NCI-H2081 treated with DMSO at 0.1 percent for 48 hours (cell line): ENCODE data around the gene PROZ.

ENCODE experiments used
- DNase-seq: peaks from one replicate; lab custom pipeline; 2025; lab: John Stamatoyannopoulos, UW

PROZ gene

DNA sequence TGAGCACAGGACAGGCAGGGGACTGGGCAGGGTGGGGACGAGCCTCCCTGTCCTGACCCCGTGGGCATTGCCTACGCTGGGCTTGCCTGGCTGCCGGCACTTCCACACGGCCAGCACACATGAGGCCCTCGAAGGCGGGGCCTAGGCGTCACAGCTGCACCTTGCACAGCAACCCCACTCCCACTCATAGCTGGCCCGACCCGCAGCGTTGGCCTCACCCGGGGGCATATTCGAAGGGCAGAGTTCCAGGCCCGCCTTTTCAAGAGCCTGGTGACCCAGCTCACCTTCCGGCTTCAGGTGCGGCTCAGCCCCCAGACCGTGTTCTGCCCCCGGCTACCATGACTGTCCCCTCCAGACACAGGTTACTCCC lies 16.9 kb upstream of the PROZ start:
- DNase-seq = no peak

DNA sequence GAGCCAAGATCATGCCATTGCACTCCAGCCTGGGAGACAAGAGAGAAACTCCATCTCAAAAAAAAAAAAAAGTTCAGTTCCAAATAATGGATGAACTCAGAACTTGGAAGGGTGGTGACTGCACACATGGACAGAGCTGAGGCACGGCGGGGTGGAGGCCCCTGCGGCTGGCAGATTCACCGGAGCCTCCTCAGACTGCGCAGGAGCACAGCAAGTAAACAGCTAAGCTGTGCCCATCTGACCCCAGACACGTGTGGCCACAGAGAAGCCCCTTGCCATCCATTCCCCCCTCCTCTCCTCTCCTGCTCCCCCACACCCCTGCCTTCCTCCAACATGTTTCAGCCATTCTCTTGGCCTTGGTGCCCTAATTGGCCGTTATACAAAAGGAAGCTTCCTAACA lies 15.6 kb upstream of the PROZ start:
- DNase-seq = no peak

DNA sequence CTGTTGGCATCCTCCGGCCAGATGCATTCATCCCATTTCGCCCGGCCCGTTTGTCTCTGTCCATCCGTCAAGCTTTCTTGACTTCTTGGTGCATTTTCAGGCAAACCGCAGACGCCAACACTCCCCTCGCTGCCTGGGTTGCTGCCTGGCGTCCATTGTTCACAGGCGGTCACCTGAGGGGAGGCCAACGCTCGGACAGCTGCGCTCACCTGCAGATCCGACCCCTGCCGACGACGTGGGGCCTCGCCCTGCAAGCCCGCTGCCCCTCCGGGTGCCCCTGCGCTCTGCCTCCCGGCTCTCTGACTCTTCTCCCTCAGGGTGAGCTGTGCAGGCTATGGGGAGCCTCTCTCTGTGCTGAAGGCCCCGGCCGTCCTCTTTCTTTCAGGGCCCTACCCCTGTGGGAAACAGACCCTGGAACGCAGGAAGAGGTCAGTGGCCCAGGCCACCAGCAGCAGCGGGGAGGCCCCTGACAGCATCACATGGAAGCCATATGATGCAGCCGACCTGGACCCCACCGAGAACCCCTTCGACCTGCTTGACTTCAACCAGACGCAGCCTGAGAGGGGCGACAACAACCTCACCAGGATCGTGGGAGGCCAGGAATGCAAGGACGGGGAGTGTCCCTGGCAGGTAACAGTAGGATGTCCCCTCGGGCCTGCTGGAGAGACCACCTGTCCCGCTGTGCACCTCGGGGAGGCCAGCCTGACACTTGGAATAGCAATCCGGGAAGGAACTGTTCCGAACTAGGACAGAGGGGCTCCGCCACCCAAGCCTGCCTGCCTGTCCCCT lies 14.8 kb upstream of the PROZ start:
- no peak for DNase-seq

DNA sequence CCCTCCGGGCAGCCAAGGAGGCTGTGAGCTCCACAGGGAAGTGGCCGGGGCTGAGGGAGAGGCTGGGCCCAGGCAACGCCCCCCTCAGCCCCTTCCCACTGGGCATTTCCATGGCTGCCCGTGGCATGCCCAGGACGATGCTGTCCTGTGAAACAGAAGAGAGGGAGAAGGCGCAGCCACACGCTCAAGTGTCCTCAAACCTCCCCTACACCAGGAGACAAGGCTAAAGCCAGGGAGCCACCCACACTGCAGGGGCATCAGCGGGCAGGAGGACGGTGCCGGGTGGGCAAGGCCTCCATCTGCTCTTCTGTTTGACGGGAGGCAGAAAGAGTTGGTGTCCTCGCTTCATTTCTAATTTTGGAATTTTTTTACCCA lies 14.2 kb upstream of the PROZ start:
- no peak for DNase-seq

DNA sequence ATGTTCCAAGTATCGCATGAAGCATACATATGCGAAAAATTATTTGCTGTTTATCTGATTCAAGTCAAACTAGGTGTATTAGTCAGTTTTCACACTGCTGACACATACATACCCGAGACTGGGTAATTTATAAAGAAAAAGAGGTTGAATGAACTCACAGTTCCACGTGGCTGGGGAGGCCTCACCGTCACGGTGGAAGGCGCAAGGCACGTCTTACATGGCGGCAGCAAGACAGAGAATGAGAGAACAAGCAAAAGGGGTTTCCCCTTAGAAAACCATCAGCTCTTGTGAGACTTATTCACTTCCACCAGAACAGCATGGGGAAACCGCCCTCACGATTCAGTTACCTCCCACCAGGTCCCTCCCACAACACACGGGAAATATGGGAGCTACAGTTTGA lies 13.0 kb upstream of the PROZ start:
- DNase-seq = no peak

DNA sequence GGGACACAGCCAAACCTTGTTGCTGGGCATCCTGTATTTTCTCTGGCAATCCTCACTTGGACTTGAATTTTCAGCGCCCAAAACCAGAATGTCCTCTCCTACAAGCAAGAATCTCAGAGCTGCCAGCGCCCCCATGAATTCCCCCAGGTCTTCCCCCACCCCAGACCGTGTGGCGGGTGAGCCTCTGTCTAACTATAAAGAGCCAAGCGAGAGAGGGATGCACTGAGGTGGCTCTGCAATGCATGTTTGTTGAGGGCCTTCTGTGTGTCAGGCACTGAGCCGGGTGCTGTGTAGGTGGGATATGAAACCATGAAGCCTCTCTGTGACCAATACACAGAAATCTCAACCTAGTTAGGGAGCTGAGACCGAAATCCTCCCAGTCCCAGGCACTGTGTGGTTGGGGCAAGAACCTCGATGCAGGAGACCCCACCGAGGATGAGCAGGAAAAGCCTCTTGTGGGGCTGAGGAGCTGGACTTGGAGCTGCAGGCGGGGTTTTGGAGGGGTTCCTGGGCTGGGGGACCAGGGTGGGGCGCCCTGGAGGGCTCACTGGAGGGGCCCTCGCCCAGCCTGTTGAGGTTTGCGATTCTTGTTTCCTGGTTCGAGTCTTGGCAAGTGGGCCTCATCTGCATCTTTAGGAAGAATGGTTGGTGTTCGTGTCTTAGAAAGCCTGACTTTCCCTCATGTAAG lies 12.4 kb upstream of the PROZ start:
- no peak for DNase-seq

DNA sequence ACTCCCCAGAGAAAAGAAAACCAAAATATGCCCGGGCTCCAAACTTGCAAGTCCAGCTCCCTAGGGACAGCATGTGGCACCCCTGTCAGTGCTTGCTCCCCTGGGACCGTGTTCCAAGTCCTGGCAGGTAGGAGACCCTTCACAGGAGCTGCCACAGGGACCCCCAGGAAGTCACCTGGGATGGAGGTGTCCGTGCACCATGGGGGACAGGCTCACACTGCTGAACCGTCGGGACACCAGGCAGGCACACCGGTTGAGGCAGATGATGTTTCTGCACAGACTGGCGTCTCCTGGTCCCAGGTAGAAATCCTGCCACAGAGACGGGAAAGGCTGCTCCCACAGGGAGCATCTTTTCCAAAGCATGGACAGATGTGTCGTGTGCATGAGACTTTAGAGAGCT lies 11.7 kb upstream of the PROZ start:
- DNase-seq = no peak

DNA sequence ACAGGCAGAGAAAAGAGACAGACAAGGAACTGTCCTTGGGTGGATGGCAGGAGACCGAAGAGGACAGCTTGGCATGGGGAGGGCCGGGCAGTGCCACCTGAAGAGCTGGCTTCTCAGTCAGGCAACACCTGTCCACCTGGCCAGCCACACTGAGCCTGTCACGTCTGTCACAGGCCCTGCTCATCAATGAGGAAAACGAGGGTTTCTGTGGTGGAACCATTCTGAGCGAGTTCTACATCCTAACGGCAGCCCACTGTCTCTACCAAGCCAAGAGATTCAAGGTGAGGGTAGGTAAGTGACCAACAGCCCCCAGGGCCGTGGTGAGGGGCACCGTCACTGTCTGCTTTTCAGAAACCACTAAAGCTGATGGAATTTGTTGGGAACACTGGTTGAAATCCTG lies 11.2 kb upstream of the PROZ start:
- DNase-seq = no peak

DNA sequence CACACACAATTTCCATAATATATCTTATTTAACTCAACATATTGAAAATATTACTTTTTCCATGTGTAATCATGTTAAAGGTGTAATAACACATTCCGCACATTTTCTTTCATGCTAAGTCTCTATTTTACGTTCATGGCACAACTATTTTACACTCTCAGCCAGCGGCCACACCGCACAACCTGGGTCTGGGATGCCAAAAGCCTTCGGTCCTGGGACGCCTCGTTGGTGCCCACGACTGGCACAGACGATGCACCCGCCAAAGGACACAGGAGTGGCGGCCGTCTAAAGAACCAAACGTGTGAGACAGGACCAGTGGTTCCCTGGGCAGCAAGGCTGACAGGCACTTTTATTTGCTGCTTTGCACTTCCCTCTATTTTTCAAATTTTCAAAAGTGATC lies 10.0 kb upstream of the PROZ start:
- no peak for DNase-seq

DNA sequence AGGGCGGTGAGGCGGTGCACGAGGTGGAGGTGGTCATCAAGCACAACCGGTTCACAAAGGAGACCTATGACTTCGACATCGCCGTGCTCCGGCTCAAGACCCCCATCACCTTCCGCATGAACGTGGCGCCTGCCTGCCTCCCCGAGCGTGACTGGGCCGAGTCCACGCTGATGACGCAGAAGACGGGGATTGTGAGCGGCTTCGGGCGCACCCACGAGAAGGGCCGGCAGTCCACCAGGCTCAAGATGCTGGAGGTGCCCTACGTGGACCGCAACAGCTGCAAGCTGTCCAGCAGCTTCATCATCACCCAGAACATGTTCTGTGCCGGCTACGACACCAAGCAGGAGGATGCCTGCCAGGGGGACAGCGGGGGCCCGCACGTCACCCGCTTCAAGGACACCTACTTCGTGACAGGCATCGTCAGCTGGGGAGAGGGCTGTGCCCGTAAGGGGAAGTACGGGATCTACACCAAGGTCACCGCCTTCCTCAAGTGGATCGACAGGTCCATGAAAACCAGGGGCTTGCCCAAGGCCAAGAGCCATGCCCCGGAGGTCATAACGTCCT lies 9.4 kb upstream of the PROZ start:
- DNase-seq = no peak

DNA sequence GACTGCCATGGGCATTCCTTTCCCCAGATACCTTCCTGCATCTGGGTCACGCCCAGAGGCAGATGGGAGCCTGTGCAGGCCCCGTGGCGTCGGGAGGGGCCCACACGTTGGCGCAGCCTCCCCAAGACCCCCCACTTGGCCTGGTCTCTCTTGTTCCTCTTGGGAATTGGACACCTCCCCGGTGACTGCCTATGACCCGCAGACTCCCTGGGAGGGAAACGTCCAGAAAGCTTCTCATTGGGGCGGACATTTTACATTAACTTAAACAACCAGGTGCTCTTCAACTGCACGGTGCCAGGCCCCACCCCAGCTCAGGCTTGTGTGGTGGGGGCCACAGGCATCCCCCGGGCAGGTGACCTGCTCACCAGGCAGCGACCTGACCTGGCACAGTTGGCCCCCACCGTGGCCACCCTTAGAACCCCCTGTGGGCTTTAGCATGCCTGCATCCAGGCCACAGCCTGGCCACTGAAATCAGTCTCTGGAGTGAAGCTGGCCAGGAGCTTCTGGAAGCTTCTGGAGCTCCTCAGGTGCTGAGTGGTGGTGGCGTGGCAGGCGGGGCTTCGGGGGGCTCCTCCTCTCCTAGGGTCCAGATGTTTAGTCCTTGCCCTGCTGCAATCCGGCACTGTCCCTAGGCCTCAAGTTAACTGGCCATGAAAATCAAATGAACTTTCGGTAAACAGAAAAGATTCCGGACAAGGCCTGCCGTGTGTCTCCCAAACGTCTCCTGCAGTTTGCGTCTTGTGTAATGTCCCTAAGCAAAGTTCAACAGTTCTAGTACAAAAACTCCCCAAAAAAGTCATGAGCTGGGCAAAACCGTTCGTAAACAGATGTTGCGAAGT lies 8.5 kb upstream of the PROZ start:
- no peak for DNase-seq

DNA sequence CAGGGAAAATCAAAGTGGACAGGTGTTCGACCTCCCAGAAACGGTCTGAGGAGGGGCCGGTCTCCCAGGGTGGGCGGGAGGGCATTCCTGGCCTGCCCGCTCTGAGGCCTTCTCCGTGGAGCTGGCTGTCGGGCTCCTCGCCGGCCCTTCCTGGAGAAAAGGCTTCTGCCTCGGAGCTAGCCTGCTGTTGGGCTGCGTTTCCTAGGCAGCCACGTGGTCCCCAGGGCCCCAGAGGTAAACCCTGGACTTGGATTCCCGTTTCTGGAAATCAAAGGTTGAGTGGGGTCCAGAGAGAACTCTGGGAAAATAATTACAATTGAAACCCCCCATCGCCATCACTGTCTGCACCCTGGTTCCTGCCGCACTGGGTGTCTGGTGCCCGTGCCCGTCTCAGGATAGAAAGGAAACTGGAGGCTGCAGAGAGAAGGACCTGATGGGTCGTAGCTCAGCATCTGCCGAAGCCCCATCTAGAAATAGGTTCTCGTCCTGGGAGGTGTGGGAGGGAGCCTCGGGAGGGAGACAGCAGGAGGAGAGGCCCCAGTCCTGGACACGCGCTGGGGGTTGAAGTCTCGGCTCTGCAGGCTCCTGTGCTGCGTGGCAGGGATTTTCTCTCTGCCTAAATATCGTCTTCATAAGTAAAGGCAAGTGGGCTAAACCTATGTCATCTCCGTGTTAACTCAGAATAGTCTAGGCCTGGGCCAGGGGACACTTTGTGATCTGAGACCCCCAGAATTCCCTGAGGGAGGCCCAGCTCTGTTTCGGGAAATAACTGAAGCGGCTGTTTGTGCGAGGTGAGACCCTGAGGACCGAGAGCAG lies 7.7 kb upstream of the PROZ start:
- no peak for DNase-seq

DNA sequence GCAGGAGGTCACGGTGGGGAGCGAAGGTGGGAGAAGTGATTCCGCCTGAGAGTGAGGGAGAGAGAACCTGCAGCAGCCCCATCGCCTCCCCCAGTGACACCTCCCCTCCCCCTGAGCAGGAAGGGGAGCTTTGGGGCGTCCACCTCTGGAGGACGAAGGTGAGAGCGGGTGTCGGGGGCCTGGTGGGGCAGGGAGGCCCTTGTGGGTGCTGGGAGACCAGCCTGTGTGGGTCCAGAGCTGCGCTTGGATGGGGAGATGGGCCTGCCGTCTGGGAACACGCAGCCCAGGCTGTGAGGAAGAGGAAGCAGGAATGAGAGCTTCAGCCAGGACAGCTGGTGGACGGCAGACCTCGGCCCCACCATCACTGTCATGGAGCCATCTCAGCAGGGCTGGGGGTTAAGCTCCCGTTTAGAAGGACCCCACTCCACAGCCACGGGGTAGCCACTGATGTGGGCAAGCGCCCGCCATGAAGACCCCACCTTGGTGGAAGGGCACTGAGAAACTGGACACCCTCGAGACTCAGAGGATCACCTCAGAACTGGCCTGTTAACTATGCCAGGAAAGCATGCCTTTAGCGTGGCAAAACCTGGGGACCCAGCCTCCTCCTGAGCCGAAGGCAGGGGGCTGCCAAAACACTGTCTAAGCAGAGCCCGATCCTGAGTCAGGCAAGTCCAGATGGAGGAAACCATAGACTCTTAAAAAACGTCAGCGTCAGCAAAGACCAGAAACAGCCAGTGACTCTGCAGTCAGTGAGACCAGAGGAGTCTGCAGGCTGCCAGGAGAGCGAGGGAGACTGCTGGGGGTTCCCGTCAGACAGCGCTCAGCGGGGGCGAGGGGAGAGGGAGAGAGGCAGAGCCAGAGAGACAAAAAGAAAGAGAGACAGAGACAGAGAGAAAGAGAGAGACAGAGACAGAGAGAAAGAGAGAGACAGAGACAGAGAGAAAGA lies 6.4 kb upstream of the PROZ start:
- DNase-seq = no peak

DNA sequence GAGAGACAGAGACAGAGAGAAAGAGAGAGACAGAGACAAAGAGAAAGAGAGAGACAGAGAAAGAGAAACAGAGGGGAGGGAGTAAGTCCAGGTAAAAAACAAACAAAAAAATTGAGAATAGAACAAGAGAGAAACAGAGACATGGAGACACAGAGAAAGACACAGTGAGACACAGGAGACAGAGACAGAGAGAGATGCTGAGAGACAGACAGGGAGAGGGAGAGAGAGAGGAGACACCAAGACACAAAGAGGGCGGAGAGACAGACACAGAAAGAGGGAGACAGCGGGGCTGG lies 5.8 kb upstream of the PROZ start:
- DNase-seq = no peak

DNA sequence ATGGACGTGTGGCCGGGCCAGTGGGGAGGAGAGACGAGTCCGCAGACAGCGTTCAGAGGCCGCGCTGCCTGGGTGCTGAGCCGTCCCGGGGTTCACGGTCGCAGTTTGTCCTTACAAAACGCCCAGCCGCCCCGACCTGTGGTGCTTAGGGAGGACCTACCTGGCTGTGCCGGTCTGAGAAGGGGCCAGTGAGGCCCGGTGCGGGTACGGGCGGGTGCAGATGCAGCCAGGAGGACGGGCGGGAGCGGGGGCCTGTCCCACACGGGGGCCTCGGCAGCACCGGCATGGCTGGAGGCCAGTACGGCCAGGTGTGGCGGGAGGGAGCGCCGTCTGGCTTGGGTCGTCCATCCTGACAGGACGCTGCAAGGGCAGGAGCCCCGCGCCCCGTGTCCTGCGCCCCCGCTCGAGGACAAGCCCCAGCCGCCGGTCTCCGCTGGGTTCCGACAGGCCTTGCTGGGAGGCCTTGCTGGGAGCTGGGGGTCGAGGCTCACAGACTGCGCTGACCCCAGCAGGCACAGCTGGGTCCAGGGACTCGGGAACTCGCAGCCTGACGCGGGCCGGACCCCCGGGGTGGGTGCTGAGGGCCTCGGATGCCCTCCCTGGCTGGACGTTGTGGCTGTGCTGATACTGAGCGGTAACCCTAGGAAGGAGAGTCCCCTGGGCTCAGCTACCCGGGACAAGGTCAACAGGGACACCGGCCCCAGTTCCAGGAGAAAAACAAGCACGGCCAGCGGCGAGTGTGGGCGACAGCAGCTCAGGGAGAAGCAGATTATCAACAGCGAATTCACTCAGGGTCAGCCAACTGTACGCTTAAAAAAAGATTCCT lies 5.3 kb upstream of the PROZ start:
- no peak for DNase-seq

DNA sequence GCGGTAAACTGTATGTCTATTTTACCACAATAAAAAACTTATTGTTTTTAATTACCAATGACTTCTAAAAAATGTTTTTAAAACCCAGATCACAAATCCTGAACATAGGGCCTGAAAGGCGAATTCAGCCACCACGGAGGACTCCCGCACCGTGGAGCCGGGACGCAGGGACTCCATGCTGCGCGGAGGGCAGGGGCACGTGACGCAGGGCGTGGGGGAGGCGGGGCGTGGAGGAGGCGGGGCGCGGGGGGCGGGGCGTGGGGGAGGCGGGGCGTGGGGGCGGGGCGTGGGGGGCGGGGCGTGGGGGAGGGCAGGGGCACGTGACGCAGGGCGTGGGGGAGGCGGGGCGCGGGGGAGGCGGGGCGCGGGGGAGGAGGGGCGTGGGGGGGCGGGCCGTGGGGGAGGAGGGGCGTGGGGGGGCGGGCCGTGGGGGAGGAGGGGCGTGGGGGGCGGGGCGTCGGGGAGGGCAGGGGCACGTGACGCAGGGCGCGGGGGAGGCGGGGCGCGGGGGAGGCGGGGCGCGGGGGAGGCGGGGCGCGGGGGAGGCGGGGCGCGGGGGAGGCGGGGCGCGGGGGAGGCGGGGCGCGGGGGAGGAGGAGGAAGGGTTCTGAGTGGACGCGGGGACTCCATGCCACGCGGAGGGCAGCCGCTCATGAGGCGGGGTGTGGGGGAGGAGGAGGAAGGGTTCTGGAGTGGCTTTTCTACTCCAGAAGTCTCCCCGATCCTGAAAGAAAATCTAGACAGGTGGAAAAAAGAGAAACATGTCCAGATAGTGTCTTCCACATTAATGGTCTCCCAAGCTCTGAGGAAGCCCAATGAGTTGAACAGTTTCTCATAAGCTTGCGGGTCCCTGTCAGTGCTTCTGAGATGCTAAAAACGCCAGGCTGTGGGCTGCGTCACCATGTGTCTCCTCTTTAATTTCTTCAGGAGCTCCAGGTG lies 4.4 kb upstream of the PROZ start:
- DNase-seq = no peak

DNA sequence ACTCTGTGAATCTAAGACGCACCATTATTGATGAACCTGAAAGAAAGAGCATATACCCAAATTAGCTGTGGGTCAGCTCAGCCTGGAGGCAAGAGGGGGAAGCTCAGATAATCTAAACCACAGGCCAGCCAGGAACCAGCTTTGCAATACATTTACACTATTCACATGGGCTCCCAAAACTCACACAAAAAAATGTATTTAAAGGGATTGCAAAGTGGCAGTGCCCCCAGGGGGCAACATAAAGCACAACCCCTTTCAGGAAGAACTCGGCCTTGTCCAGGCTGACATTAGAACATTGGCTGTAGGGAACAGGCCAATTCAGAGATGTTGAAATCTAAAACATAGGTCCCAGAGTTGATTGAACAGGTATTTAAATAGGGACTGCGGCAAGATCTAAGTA lies 3.2 kb upstream of the PROZ start:
- no peak for DNase-seq

DNA sequence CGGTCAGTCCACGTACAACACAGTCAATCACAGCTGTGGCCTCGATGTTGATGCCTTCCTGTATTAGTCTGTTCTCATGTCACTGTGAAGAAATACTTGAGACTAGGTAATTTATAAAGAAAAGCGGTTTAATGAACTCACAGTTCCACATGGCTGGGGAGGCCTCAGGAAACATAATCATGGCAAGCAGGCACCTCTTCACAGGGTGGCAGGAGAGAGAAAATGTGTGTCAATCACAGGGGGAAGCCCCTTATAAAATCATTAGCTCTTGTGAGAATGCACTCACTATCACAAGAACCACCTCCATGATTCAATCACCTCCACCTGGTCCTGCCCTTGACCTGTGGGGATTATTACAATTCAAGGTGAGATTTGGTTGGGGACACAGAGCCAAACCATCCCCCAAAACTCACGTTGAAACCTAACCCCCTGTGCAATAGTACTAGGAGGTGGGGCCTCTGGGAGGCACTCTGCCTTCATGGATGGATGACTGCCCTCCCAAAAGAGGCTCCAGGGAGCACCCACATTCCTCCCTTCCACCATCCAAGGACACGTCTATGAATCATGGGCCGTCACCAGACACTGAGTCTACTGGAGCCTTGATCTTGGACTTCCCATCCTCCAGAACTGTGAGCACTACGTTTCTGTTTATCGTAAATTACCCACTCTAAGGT lies 2.3 kb upstream of the PROZ start:
- no peak for DNase-seq
